ENCODE measurements around the gene RSRP1.

DNA sequence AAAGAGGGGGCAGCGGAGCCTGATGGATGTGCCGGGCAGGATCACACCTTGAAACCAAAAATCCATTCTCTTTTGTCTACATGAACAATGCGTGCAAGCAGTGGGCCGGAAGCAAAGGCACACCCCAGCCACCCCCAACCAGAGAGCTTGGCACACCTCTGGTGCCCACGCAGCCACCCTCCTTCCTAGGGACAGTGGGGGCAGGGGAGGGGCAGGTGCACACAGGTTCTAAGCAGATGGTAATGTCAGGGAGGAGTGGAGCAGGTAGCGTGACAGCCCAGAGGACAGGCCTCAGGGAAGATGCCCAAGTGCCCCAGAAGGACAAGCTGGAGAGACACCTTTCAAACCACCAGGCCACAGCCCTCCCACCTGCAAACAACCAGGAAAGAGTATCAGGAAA lies 51.4 kb downstream of the RSRP1 start:
- TF ChIP-seq GATA3 (IDR thresholded peaks at IDR 0.05; ENCODE audit: low read depth, low read length) (no peak), GATA2 (IDR thresholded peaks at IDR 0.05; ENCODE audit: low read depth, low read length) (no peak)
